ENCODE data around the gene CCDC8.

DNA sequence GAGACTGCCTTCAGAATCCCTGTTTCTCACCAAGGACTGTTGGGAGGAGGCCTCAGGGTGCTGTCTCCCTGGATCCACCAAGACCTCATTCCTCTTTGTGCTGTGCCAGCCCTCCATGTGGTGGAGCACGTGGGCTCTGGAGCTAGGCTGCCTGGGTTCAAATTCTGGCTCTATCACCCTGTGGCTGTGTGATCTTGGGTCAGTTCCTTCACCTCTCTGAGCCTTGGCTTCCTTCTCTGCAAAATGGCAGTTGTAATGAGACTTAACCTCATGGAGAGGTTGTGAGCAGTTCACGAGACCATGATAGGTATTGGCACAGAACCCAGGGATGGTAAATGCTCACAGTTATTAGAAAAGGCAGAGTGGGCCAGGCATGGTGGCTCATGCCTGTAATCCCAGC, 9.0 kb upstream of the CCDC8 start:
- TF ChIP-seq CTCF (IDR thresholded peaks at IDR 0.05): no peak
- TF ChIP-seq POLR2A (IDR thresholded peaks at IDR 0.05; ENCODE audit: low read depth): no peak
